H1 (cell line): ENCODE data around the gene ANAPC2. TPM values are rescaled to one million over a fixed set of nuclear protein-coding genes. Genes with fewer than 3 reads are reported as not detected.

ENCODE experiments used
- CTCF ChIA-PET: fragments of 300-600 bp; sonication (Branson Sonifier 250); formaldehyde crosslinking; loops from one replicate; lab custom pipeline; 2021; ENCODE audit not compliant: partially characterized antibody; lab: Charles Lee
- POLR2A ChIA-PET: fragments of 300-600 bp; sonication (Branson Sonifier 250); formaldehyde crosslinking; loops from one replicate; lab custom pipeline; 2021; ENCODE audit warnings: inconsistent platforms; ENCODE audit not compliant: partially characterized antibody; lab: Charles Lee
- DNase-seq, 2 experiments: peaks; one replicate each; pipeline versions ENCODE4 v3.0.0 to v3.0.0-alpha.2; 2010 to 2022; ENCODE audit warnings: low spot score in 2 of 2, low read depth in 1 of 2, mixed read lengths in 1 of 2
- FAIRE-seq: peaks from 2 replicates; lab custom pipeline; 2011; peaks lifted over from hg19 to GRCh38; lab: Jason Lieb, UNC
- H2AFZ ChIP-seq: 2 replicates; pipeline ENCODE4 v1.8.1; 2012; ENCODE audit warnings: low read length, inconsistent platforms
- H2AK5ac ChIP-seq: 2 replicates; pipeline ENCODE4 v1.6.1; 2013; ENCODE audit warnings: low read depth, low read length
- H2BK120ac ChIP-seq: replicated peaks from 2 replicates; pipeline ENCODE3; 2013; ENCODE audit warnings: low read depth, low read length, inconsistent platforms
- H2BK12ac ChIP-seq: 2 replicates; pipeline ENCODE4 v1.6.1; 2013; ENCODE audit warnings: low read depth, low read length
- H2BK15ac ChIP-seq: 2 replicates; pipeline ENCODE4 v1.6.1; 2013; ENCODE audit warnings: low read length
- H2BK20ac ChIP-seq: 2 replicates; pipeline ENCODE4 v1.6.1; 2013; ENCODE audit warnings: low read length
- H2BK5ac ChIP-seq: 2 replicates; pipeline ENCODE4 v1.6.1; 2013; ENCODE audit warnings: low read depth, low read length
- H3K14ac ChIP-seq: 2 replicates; pipeline ENCODE4 v1.6.1; 2013; ENCODE audit warnings: inconsistent platforms; ENCODE audit not compliant: insufficient read length
- H3K18ac ChIP-seq: 2 replicates; pipeline ENCODE4 v1.6.1; 2013; ENCODE audit warnings: low read length; ENCODE audit errors: extremely low read depth
- H3K23ac ChIP-seq: 2 replicates; pipeline ENCODE4 v1.6.1; 2013; ENCODE audit warnings: inconsistent platforms; ENCODE audit not compliant: insufficient read length
- H3K23me2 ChIP-seq: 2 replicates; pipeline ENCODE4 v1.6.1; 2013; ENCODE audit warnings: low read depth, low read length
- H3K27ac ChIP-seq: 2 replicates; pipeline ENCODE4 v1.6.1; 2011; ENCODE audit warnings: low read depth, low read length, inconsistent platforms
- H3K27me3 ChIP-seq, 4 experiments: replicated peaks in 1 of 4; 1 replicate in 1 of 4; 2 replicates in 3 of 4; pipeline versions ENCODE4 v1.6.1 to v1.8.1; 2011 to 2013; ENCODE audit warnings: low read length in 3 of 4, mild to moderate bottlenecking in 3 of 4, inconsistent platforms in 2 of 4, mixed read lengths in 2 of 4, moderate library complexity in 1 of 4; ENCODE audit not compliant: control insufficient read depth in 3 of 4, insufficient read depth in 3 of 4; ENCODE audit errors: extremely low read depth in 1 of 4
- H3K36me3 ChIP-seq, 4 experiments: 2 replicates each; pipeline versions ENCODE4 v1.6.1 to v1.8.1; 2011 to 2013; ENCODE audit warnings: mild to moderate bottlenecking in 4 of 4, low read length in 3 of 4, moderate library complexity in 2 of 4, control low read depth in 1 of 4, inconsistent platforms in 1 of 4; ENCODE audit not compliant: insufficient read depth in 4 of 4, control insufficient read depth in 2 of 4
- H3K4ac ChIP-seq: replicated peaks from 2 replicates; pipeline ENCODE3; 2013; ENCODE audit warnings: low read length, low read depth, mixed read lengths, inconsistent platforms; ENCODE audit not compliant: insufficient read length
- H3K4me1 ChIP-seq, 4 experiments: replicated peaks in 1 of 4; 1 replicate in 1 of 4; 2 replicates in 3 of 4; pipeline versions ENCODE4 v1.6.1 to v1.8.1; 2011 to 2013; ENCODE audit warnings: low read length in 3 of 4, inconsistent platforms in 2 of 4, mixed read lengths in 1 of 4; ENCODE audit not compliant: insufficient read depth in 4 of 4, control insufficient read depth in 3 of 4
- H3K4me2 ChIP-seq, 2 experiments: 2 replicates each; pipeline versions ENCODE4 v1.6.1 to v1.8.1; 2011 to 2013; ENCODE audit warnings: low read depth in 2 of 2, low read length in 2 of 2, control low read depth in 1 of 2, inconsistent platforms in 1 of 2, mild to moderate bottlenecking in 1 of 2; ENCODE audit not compliant: insufficient read depth in 1 of 2
- H3K4me3 ChIP-seq, 4 experiments: fragments of 200-600, 300-600 bp in 1 of 4; sonication (generic), shearing (Covaris generic), sonication (Bioruptor Twin) in 1 of 4; 2 replicates each; pipeline versions ENCODE4 v1.5.1 to v1.8.1; 2011 to 2016; ENCODE audit warnings: low read length in 4 of 4, low read depth in 3 of 4, control low read depth in 2 of 4, inconsistent platforms in 2 of 4, mild to moderate bottlenecking in 2 of 4, mixed read lengths in 1 of 4, moderate library complexity in 1 of 4; ENCODE audit not compliant: insufficient read depth in 2 of 4; ENCODE audit errors: extremely low read depth in 1 of 4
- H3K56ac ChIP-seq: replicated peaks from 2 replicates; pipeline ENCODE3; 2013; ENCODE audit warnings: low read depth, mild to moderate bottlenecking, mixed read lengths, low read length, inconsistent platforms; ENCODE audit not compliant: insufficient read length
- H3K79me1 ChIP-seq: 2 replicates; pipeline ENCODE4 v1.6.1; 2013; ENCODE audit warnings: low read depth, low read length, control low read depth
- H3K79me2 ChIP-seq, 2 experiments: 2 replicates each; pipeline versions ENCODE4 v1.6.1 to v1.8.1; 2012 to 2013; ENCODE audit warnings: low read length in 2 of 2, mild to moderate bottlenecking in 2 of 2, inconsistent platforms in 1 of 2; ENCODE audit not compliant: insufficient read depth in 2 of 2, control insufficient read depth in 1 of 2
- H3K9ac ChIP-seq, 4 experiments: replicated peaks in 1 of 4; 1 replicate in 1 of 4; 2 replicates in 3 of 4; pipeline versions ENCODE4 v1.6.1 to v1.8.1; 2011 to 2013; ENCODE audit warnings: low read depth in 3 of 4, low read length in 3 of 4, control low read depth in 2 of 4, mild to moderate bottlenecking in 2 of 4, moderate library complexity in 2 of 4, inconsistent platforms in 1 of 4; ENCODE audit errors: extremely low read depth in 1 of 4
- H3K9me3 ChIP-seq, 2 experiments: 2 replicates each; pipeline versions ENCODE4 v1.6.1 to v1.8.1; 2012 to 2013; ENCODE audit warnings: mild to moderate bottlenecking in 2 of 2, moderate library complexity in 2 of 2, control low read depth in 1 of 2, inconsistent platforms in 1 of 2, low read depth in 1 of 2, low read length in 1 of 2, mixed read lengths in 1 of 2; ENCODE audit not compliant: insufficient read depth in 2 of 2
- H4K20me1 ChIP-seq, 2 experiments: replicated peaks in 1 of 2; 2 replicates each; pipeline versions ENCODE3 to v1.8.1; 2011 to 2013; ENCODE audit warnings: inconsistent platforms in 2 of 2, low read length in 2 of 2, mild to moderate bottlenecking in 1 of 2; ENCODE audit not compliant: insufficient read depth in 2 of 2, control insufficient read depth in 1 of 2
- H4K5ac ChIP-seq: 2 replicates; pipeline ENCODE4 v1.6.1; 2013; ENCODE audit warnings: low read length, low read depth, mixed read lengths, inconsistent platforms; ENCODE audit not compliant: insufficient read length
- H4K8ac ChIP-seq: 2 replicates; pipeline ENCODE4 v1.8.0; 2013; ENCODE audit warnings: mild to moderate bottlenecking, moderate library complexity, low read length, inconsistent platforms; ENCODE audit not compliant: insufficient read depth; ENCODE audit errors: extremely low read depth
- H4K91ac ChIP-seq: replicated peaks from 2 replicates; pipeline ENCODE3; 2013; ENCODE audit warnings: low read length, mixed read lengths, inconsistent platforms; ENCODE audit not compliant: insufficient read length
- ATF3 ChIP-seq: IDR thresholded peaks from 2 replicates; pipeline ENCODE4 v1.6.1; 2011; ENCODE audit warnings: low read depth, mild to moderate bottlenecking, low read length; ENCODE audit not compliant: insufficient read depth
- CTCF ChIP-seq, 3 experiments: IDR thresholded peaks; 1 replicate in 2 of 3; 2 replicates in 1 of 3; pipeline versions ENCODE4 v1.5.1 to v1.6.1; 2011; ENCODE audit warnings: low read length in 3 of 3, mild to moderate bottlenecking in 3 of 3, inconsistent platforms in 2 of 3, low read depth in 1 of 3, moderate library complexity in 1 of 3; ENCODE audit not compliant: insufficient read depth in 1 of 3; ENCODE audit errors: control extremely low read depth in 1 of 3
- E2F6 ChIP-seq: IDR thresholded peaks from 2 replicates; pipeline ENCODE4 v1.6.1; 2012; ENCODE audit warnings: inconsistent platforms
- GABPA ChIP-seq: IDR thresholded peaks from 2 replicates; pipeline ENCODE4 v1.6.1; 2011; ENCODE audit warnings: mild to moderate bottlenecking, low read length, moderate library complexity, borderline replicate concordance; ENCODE audit not compliant: insufficient read depth
- POLR2AphosphoS5 ChIP-seq: IDR thresholded peaks from 2 replicates; pipeline ENCODE4 v1.6.1; 2011; ENCODE audit warnings: low read depth, low read length
- POU5F1 ChIP-seq: IDR thresholded peaks from 2 replicates; pipeline ENCODE4 v1.6.1; 2011; ENCODE audit warnings: low read depth, mild to moderate bottlenecking, low read length, moderate library complexity
- SRF ChIP-seq: IDR thresholded peaks from 2 replicates; pipeline ENCODE4 v1.6.1; 2011; ENCODE audit warnings: mild to moderate bottlenecking, low read depth, low read length, moderate library complexity
- WGBS, 2 experiments: shearing (Covaris generic) in 1 of 2; methylation state at CpG; one replicate each; pipeline versions ENCODE4 v1.1.6 to v1.1.7; 2013 to 2015; ENCODE audit warnings: low lambda C conversion rate in 2 of 2, mixed read lengths in 2 of 2, inconsistent platforms in 1 of 2, low coverage in 1 of 2, missing lambda C conversion rate in 1 of 2; ENCODE audit not compliant: insufficient replicate concordance in 2 of 2, insufficient coverage in 1 of 2, insufficient read length in 1 of 2; ENCODE audit errors: extremely low coverage in 1 of 2, missing lambda C conversion rate in 1 of 2; 5-methylcytosine and 5-hydroxymethylcytosine counted together
- polyA plus RNA-seq, 7 experiments: library from polyadenylated mRNA; depleted of rRNA in 3 of 7; stranded (reverse) in 5 of 7; unstranded in 2 of 7; fragments of >200 nt in 5 of 7; fragments of 200-250 nt in 2 of 7; gene quantifications; 1 replicate in 5 of 7; 2 replicates in 1 of 7; 4 replicates in 1 of 7; pipeline versions ENCODE4 v1.2.1 to v1.2.3, GENCODE V29; 2011 to 2013; ENCODE audit warnings: missing spikeins in 2 of 7, mixed read lengths in 2 of 7
- total RNA-seq: library from RNA; stranded (reverse); fragmentation: NEBNext Ultra II Directional; extraction: Animal tissue kit (Norgen Biotek cat#: 25700); gene quantifications from 2 replicates; pipeline ENCODE4 v1.2.1, GENCODE V29; 2021

Gene ANAPC2
- total and polyA plus RNA-seq, 2 of the 8 experiments (the other 6 are each of a cell fraction or from before 2014, with no cell fraction given), result 30.2 to 37.7 TPM

GRCh38 chr9:137235424-137236237 lies 47.3 kb upstream of the ANAPC2 start:
- H3K4me1 ChIP-seq, result peaks cover 0 to 12% (median 8%) of the 10 kb centered on the region in 4 experiments; a peak in 6 of 7 replicates
- no peak overlapping the region for H3K56ac ChIP-seq
- no peaks in the 10 kb centered on the region for H3K36me3 ChIP-seq
- no peak overlapping the region for H4K5ac ChIP-seq
- H2AK5ac ChIP-seq, result no peak overlapping the region
- no peak overlapping the region for H3K4me3 ChIP-seq
- H3K18ac ChIP-seq, result no peak overlapping the region
- DNase-seq (no peak), FAIRE-seq (no peak)
- H4K20me1 ChIP-seq, result peaks cover 6 to 8% of the 10 kb centered on the region in 2 experiments
- no peak overlapping the region for H2AFZ ChIP-seq
- no peaks in the 10 kb centered on the region for H3K79me1 ChIP-seq
- H3K9me3 ChIP-seq, result no peaks in the 10 kb centered on the region
- H2BK12ac ChIP-seq, result no peak overlapping the region
- no peak overlapping the region for H4K91ac ChIP-seq
- 0 out of 2 replicates have a peak overlapping the region, but pooled peaks have one; percentile 25 for H4K8ac ChIP-seq
- H3K27ac ChIP-seq, result no peak overlapping the region
- H3K23me2 ChIP-seq, result peaks cover 5% of the 10 kb centered on the region; the same call in 1 of the 2 replicates
- no peak overlapping the region for H2BK5ac ChIP-seq
- no peak overlapping the region for H2BK20ac ChIP-seq
- ChIA-PET POLR2A (interaction anchor here (1.0 to 69.9 kb wide), 3 partner anchors 1 to 72 kb away, joined by 3 to 1462 read pairs (median 1462); partner anchors contain the start of genes CYSRT1, NDOR1, NELFB and RNF208), CTCF (interaction anchor here (0.6 to 20.2 kb wide), 27 partner anchors 9 to 183 kb away, joined by 3 to 204 read pairs (median 6); partner anchors contain the start of genes ANAPC2, CYSRT1, LRRC26 and NDOR1)
- H3K79me2 ChIP-seq, result peaks cover 0 to 7% of the 10 kb centered on the region in 2 experiments; a peak in 1 of 4 replicates
- 0 out of 2 replicates have a peak overlapping the region, but pooled peaks have one; percentile 72 for H2BK15ac ChIP-seq
- H3K23ac ChIP-seq, result no peak overlapping the region
- no peak overlapping the region for H3K9ac ChIP-seq
- no peak overlapping the region for H3K14ac ChIP-seq
- no peak overlapping the region for H2BK120ac ChIP-seq
- H3K4me2 ChIP-seq, result no peak overlapping the region
- H3K4ac ChIP-seq, result peak overlapping the region; percentile 53
- H3K27me3 ChIP-seq, result no peaks in the 10 kb centered on the region
- WGBS, 2 experiments, result 87% methylated on average over 25 of the region's 35 CpGs; no CpG with 5 or more reads in 1 of the 2 experiments
- TF ChIP-seq GABPA, result no peak
- no peak for TF ChIP-seq POLR2AphosphoS5
- TF ChIP-seq E2F6, result no peak
- TF ChIP-seq CTCF (IDR thresholded peaks at IDR 0.05; ENCODE audit: control extremely low read depth in 1 of 3, insufficient read depth in 1 of 3, low read depth in 1 of 3, low read length in 3 of 3), result peak in 1 of 3 experiments; percentile 38; a peak in 2 of 4 replicates
- TF ChIP-seq POU5F1, result no peak
- no peak for TF ChIP-seq SRF
- no peak for TF ChIP-seq ATF3
